Caki2 (cell line): ENCODE measurements around the gene SYNGAP1. TPM values are rescaled to one million over a fixed set of nuclear protein-coding genes. Genes with fewer than 3 reads are reported as not detected.
"Not testable (repeated sequence)": the region's sequence is repeated elsewhere in the genome, so short reads cannot be mapped to it uniquely, and the experiment has no call there.

Source experiments
- DNase-seq: peaks from one replicate; pipeline ENCODE4 v3.0.0-alpha.2; 2015; ENCODE audit warnings: low read depth
- in situ Hi-C: cut with HindIII; loops from 2 replicates; pipeline ENCODE4 v1.10.0; 2016; ENCODE audit warnings: low sequenced_read_pairs, low pct_unique_long_range_greater_than_20kb, mixed read lengths
- total RNA-seq: library from RNA; depleted of rRNA; stranded (reverse); fragments of >200 nt; shearing (Covaris generic); gene quantifications from 2 replicates; pipeline ENCODE4 v1.2.3, GENCODE V29; 2014; ENCODE audit warnings: low replicate concordance

Gene SYNGAP1
- total RNA-seq, 1 experiment from 2014 or later, result 0.14 TPM

DNA sequence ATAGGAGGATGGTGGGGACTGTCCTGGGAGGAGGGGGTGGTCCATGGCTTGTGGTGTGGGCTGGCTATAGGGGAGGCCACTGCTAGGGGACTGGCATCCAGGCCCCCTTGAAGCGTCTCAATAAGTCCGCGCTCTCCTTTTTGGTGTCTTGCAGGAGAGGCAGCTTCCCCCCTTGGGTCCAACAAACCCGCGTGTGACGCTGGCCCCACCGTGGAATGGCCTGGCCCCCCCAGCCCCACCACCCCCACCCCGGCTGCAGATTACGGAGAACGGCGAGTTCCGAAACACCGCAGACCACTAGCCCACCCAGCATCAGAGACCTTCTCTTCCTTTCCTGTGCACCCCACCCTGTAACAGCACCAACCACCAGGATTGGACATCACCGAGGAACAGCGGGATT, 31.7 kb downstream of the SYNGAP1 start:
- no peak for DNase-seq
- in situ Hi-C loops, result no loop called here

DNA sequence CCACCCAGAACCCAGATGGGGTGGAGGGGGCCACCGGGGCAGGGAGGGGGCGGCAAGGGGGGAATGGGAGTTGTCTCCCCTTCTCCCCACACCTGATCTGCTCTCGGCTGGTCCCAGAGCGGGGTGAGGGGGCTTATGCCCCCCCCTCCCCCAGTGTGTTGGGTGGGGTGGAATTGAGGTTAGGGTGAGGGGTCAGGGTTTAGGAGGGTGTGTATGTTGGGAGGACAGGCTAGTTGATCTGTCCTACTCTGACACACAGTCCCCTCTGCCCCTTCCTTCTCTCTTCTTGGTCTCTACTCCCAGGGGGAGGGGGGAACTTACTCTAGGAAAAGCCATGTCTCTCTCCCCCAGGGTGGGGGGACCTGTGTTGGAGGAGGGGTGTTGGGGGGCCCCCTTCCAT, 32.6 kb downstream of the SYNGAP1 start:
- in situ Hi-C loops, result no loop called here
- DNase-seq, result no peak

DNA sequence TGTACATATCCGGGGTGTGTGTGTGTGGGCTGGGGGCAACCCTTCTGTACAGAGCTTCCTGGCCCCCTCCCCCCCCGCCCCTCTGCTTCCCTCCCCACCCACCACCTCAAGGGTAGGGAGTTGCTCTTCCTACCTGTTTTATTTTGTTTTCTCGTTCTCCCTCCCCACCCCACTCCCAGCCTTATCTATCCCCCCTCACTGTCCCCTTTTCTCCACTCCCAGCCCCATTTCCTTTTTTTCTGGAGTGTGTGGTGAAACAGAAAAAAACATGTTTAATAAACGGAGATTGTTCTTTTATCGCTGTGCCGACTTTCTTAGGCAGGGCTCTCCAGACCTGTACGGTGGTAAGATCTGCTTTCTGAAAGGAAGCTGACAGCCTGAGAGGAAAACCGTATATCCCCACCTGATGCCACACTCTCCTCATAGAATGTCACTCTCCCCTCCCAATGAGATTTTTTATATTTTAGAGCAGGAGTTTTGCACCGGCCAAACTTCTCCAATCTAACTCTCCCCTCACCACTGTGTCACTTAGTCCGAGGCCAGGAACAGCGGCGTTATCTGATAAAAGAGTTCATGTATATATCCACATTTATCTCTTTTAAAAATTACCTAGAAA, 33.6 kb downstream of the SYNGAP1 start:
- in situ Hi-C loops, result no loop called here
- no peak for DNase-seq

DNA sequence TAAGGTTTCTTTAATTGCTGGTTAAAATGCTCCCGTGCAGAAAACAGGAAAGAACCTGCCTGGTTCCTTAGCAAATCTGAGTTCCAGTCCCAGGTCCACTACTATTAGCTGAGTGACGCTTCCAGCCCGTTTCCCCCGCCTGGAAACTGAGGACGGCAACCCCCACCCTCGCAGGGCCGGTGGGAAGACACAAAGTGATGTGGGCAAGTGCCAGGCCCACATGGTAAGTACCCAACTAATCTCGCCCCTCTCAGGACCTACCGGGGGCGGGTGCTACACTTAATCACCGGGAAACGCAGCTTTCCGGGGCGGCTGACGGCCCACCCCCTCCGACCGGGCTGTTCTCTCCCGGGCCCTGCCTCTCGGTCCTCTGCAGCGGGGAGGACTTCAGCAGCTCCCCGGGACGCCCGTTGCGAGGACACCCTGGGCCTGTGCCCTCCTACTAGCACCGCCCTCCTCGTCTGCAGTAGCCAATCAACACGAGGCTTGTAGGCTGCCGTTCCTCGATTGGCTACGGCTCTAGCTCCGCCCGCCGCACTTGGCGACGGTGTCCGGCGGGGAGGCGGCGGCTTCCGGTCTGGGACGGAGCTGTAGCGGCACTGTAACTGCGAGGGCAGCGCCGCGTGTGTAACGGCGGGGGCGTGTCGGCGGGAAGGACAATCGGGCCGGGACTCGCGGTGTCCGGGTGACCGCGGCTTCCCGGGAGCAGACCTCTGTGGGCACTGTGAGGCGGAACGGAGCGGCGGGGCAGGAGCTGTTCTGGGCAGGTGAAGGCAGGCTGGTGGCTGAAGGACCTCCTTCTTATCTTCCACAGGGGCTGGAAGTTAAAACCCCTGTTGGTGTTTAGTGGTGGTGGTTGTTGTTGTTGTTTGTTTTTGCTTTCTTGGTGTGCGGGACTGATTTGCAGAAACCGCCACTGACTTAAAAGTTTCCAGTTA, 34.4 kb downstream of the SYNGAP1 start, which contains the start of gene ZBTB9:
TSS of gene ZBTB9 (plus strand) at position 568 of the 938 bp plus-strand sequence. CDS start 525 bp downstream, outside the sequence.
- DNase-seq, result peak; percentile 96
- in situ Hi-C loops, result no loop called here

DNA sequence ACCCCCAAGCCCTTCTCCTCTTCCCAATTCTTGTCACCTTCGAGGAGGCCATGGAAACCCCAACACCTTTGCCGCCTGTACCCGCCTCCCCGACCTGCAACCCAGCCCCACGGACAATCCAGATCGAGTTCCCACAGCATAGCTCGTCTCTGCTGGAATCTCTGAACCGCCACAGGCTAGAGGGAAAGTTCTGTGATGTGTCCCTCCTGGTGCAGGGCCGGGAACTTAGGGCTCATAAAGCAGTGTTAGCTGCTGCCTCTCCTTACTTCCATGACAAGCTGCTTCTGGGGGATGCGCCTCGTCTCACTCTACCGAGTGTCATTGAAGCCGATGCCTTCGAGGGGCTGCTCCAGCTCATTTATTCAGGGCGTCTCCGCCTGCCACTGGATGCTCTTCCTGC, 35.2 kb downstream of the SYNGAP1 start:
- no peak for DNase-seq
- in situ Hi-C loops, result no loop called here

DNA sequence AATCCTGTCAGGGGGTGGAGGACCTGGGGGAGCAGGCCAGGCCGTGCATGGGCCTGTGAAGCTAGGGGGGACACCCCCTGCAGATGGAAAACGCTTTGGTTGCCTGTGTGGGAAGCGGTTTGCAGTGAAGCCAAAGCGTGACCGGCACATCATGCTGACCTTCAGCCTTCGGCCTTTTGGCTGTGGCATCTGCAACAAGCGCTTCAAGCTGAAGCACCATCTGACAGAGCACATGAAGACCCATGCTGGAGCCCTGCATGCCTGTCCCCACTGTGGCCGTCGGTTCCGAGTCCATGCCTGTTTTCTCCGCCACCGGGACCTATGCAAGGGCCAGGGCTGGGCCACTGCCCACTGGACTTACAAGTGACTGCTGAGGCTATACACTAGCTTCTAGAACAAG, 36.3 kb downstream of the SYNGAP1 start:
- DNase-seq, result no peak
- in situ Hi-C loops, result no loop called here

DNA sequence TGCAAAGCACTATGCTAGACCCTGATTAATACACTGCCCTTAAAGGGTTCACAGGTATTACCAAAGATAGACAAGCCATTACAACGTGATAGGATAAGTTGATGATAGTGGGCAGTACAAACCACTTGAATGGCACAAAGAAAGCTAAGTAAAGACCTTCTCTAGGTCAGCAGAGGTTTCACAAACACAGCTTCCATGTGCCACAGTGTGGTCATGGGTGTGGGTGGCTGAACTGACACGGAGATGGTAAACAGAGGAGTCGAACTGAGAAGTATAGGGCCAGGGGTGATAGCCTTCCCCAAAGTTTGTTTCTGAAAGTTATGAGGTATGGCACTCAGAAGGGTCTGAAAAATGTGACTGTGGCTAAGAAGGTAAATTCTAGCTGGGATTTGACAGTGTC, 38.8 kb downstream of the SYNGAP1 start:
- in situ Hi-C loops, result no loop called here
- DNase-seq, result no peak

DNA sequence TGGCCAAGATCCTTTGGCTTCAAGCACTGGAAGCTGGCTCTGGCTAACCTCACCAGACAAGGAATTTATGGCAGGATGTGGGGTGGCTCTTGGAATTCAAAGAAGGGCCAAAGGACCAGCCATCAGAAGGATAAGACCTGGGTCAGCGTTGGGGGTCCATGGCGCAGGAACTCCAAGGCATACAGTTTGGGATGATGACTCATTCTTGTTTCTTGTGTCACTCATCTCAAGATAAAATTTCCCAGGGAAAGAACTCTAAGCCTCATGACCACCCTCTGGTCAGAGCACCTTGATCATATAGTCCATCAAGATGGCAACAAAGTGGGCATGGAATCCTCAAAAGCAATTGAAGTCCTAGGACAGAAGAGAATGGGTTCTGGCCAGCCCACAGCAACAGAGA, 39.4 kb downstream of the SYNGAP1 start:
- no peak for DNase-seq
- in situ Hi-C loops, result no loop called here

DNA sequence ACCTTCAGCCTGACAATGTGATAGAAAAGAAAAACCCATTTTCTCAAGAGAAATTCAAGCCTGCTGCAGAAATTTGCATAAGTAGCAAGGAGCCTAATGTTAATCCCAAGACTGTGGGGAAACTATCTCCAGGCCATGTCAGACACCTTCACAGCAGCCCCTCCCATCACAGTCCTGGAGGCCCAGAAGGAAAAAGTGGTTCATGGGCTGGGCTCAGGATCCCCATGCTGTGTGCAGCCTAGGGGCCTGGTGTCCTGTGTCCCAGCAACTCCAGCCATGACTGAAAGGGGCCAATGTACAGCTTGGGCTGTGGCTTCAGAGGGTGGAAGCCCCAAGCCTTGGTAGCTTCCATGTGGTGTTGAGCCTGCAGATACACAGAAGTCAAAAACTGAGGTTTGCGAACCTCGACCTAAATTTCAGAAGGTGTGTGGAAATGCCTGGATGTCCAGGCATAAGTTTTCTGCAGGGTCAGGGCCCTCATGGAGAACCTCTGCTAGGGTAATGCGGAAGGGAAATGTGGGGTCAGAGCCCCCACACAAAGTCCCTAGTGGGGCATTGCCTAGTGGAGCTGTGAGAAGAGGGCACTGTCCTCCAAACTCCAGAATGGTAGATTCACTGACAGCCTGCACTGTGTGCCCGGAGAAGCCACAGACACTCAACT, 46.3 kb downstream of the SYNGAP1 start:
- no peak for DNase-seq
- in situ Hi-C loops, result no loop called here

DNA sequence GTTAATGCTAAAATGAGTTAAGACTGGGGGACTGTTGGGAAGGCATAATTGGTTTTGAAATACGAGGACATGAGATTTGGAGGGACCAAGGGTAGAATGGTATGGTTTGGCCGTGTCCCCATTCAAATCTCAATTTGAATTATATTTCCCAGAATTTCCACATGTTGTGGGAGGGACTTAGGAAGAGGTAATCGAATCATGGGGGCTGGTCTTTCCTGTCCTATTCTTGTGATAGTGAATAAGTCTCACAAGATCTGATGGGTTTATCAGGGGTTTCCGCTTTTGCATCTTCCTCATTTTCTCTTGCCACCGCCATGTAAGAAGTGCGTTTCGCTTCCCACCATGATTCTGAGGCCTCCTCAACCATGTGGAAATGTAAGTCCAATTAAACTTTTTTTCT, 47.2 kb downstream of the SYNGAP1 start:
- in situ Hi-C loops, result no loop called here
- DNase-seq, result no peak

DNA sequence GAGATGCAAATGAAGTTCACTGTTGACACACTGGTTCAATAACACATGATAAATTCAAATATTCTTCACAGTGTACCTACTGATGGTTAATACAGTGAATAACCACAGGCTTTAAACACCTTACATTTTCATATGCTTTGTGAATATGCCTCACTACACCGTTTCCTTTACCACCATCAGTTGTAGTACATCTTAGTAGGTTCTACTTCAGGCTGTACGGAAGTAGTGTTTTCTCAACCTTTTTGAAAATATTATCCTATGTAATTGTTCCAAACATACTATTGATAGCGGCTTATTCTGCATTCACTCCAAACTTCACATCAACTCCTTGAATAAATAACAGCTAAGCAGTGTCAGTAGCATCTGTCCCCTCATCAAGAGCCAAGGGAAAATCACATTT, 49.8 kb downstream of the SYNGAP1 start:
- in situ Hi-C loops, result no loop called here
- no peak for DNase-seq

DNA sequence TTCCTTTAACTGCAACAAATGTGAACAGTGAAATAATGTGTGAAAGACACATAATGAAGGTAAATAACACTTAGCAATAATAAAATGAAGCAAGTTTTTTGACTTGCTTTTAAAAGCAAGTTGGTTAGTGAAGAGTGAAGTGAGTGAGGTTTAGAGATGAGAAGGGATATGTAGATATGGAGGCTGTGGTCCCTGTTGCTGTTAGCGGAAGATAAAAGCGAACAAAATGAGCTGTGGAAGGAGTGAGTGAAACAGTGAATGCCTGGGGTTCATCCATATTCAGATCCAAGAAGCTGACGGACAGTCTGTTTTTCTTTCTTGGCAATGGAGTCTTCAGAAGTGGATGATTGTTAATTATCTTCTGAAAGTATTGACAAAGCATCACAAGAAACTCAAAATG, 58.0 kb downstream of the SYNGAP1 start:
- in situ Hi-C loops, result no loop called here
- no peak for DNase-seq

DNA sequence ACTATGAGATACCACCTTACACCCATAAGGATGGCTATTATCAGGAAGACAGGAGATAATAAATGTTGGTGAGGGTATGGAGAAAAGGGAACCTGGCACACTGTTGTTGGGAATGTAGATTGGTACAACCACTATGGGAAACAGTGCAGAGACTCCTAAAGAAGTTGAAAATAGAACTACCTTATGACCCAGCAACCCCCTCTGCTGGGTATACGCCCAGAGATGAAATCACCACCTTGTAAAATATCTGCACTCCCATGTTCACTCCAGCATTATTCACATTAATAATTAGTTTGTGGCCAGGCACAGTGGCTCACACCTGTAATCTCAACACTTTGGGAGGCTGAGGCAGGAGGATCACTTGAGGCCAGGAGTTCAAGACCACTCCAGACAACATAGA, 61.3 kb downstream of the SYNGAP1 start:
- in situ Hi-C loops, result no loop called here
- no peak for DNase-seq

DNA sequence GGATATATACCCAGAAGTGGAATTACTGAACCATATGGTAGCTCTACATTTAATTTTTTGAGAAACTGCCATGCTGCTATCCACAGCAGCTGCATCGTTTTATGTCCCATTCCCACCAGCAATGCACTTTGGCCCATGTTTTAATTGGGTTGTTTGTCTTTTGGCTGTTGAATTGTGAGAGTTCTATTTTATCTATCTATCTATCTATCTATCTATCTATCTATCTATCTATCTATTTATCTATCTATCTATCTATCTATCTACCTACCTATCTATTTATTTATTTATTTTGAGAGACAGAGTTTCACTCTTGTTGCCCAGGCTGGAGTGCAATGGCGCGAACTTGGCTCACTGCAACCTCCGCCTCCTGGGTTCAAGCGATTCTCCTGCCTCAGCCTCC, 62.8 kb downstream of the SYNGAP1 start:
- in situ Hi-C loops, DNase-seq: not testable (repeated sequence)

DNA sequence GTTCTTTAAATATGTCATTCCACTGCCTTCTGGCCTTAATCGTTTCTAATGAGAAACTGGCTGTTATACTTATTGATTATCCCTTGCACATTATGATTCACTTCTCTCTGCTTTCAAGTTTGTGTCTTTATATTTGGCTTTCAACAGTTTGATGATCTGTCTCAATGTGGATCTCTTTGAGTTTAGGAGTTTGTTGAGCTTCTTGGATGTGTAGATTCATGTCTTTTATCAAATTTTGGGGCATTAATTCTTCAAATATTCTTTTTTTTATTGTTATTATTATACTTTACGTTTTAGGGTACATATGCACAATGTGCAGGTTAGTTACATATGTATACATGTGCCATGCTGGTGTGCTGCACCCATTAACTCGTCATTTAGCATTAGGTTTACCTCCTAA, 63.8 kb downstream of the SYNGAP1 start:
- DNase-seq, result no peak
- in situ Hi-C loops, result no loop called here

DNA sequence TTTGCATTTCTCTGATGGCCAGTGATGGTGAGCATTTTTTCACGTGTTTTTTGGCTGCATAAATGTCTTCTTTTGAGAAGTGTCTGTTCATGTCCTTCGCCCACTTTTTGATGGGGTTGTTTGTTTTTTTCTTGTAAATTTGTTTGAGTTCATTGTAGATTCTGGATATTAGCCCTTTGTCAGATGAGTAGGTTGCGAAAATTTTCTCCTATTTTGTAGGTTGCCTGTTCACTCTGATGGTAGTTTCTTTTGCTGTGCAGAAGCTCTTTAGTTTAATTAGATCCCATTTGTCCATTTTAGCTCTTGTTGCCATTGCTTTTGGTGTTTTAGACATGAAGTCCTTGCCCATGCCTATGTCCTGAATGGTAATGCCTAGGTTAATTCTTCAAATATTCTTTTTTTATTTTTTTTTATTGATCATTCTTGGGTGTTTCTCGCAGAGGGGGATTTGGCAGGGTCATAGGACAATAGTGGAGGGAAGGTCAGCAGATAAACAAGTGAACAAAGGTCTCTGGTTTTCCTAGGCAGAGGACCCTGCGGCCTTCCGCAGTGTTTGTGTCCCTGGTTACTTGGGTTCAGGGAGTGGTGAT, 64.9 kb downstream of the SYNGAP1 start:
- in situ Hi-C loops, result not testable (repeated sequence)

DNA sequence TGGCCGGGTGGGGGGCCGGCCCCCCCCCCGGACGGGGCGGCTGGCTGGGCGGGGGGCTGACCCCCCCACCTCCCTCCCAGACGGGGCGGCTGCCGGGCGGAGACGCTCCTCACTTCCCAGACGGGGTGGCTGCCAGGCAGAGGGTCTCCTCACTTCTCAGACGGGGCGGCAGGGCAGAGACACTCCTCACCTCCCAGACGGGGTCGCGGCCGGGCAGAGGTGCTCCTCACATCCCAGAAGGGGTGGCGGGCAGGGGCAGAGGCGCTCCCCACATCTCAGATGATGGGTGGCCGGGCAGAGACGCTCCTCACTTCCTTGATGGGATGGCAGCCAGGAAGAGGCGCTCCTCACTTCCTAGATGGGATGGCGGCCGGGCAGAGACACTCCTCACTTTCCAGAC, 65.8 kb downstream of the SYNGAP1 start:
- DNase-seq, in situ Hi-C loops: not testable (repeated sequence)

More for the DNA sequence above, 64.9 kb downstream of the SYNGAP1 start:
- DNase-seq, result not testable (repeated sequence)

DNA sequence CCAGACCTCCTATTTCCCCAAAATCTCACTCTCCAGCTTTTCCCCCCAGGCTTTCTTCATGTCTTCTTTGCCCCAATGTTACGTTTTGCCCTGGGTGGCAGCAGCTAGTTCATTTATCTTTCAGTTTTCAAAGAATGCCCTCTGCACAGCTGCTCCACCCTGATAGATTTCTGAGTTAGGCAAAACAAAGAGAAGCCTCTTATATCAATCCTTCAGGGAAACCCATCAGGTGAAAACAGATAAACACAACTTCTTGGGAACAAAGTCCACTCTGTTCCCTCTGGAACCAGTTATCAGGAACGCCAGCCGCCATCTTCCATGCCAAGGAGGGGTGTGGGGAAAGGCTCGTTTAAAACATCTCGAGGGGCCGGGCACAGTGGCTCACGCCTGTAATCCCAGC, 68.5 kb downstream of the SYNGAP1 start:
- DNase-seq, result no peak
- in situ Hi-C loops, result no loop called here

DNA sequence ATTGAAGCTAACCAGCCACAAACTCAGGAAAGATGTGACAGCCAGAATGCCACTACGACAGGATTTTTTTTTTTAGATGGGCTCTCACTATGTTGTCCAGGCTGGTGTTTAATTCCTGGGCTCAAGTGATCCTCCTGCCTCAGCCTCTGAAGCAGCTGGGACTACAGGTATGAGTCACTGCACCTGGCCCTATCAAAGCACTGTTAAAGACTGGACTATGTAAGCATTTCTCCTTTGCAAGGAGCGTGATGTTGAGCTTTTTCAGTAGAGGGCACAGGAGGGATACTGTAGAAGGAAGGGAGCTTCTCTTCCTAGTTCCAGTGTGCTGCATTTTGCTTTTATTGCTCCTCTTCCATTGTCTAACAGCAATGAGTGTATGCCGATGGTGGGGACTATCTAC, 70.3 kb downstream of the SYNGAP1 start:
- in situ Hi-C loops, result no loop called here
- peak; percentile 44 for DNase-seq
